Measurements from ENCODE around the gene KRTAP20-3.

GRCh38 chr21:30620080-30620479 is 22.6 kb upstream of the KRTAP20-3 start:
- TF ChIP-seq CTCF (conservative IDR thresholded peaks at IDR 0.05; ENCODE audit: low read length), result no peak
- TF ChIP-seq EZH2phosphoT487 (IDR thresholded peaks at IDR 0.05; ENCODE audit: borderline replicate concordance, low read depth, low read length), result no peak
